Peyer's patch (tissue), 4 donors: Measurements from ENCODE around the gene ACAA2. TPM values are rescaled to one million over a fixed set of nuclear protein-coding genes. Genes with fewer than 3 reads are reported as not detected.
"Not testable (repeated sequence)": the region's sequence is repeated elsewhere in the genome, so short reads cannot be mapped to it uniquely, and the experiment has no call there.

Experiments used
- DNase-seq, 3 donors: peaks; one replicate each; pipeline ENCODE4 v3.0.0-alpha.2; 2017 to 2019
- H3K27ac ChIP-seq, 4 donors: fragments of 200-600 bp; sonication (generic); one replicate each; pipeline ENCODE4 v1.5.1; 2016 to 2019
- H3K27me3 ChIP-seq, 2 donors: fragments of 200-600 bp; sonication (generic); one replicate each; pipeline ENCODE4 v1.5.1; 2019
- H3K36me3 ChIP-seq, 3 donors: fragments of 200-600 bp; sonication (generic); one replicate each; pipeline ENCODE4 v1.5.1; 2016 to 2019
- H3K4me1 ChIP-seq, 4 donors: fragments of 200-600 bp; sonication (generic); one replicate each; pipeline ENCODE4 v1.5.1; 2016 to 2019
- H3K4me3 ChIP-seq, 4 donors: fragments of 200-600 bp; sonication (generic); 1 replicate in 3 of 4; 2 replicates in 1 of 4; pipeline ENCODE4 v1.5.1; 2016 to 2019; ENCODE audit warnings: mild to moderate bottlenecking in 1 of 4
- H3K9me3 ChIP-seq, 4 donors: fragments of 200-600 bp; sonication (generic); one replicate each; pipeline ENCODE4 v1.5.1; 2016 to 2019; ENCODE audit warnings: mild to moderate bottlenecking in 1 of 4
- POLR2A ChIP-seq, 2 donors: fragments of 450-650 bp; IDR thresholded peaks; one replicate each; pipeline ENCODE4 v1.5.1; 2017; ENCODE audit warnings: antibody characterized with exemption in 2 of 2, mild to moderate bottlenecking in 2 of 2, moderate library complexity in 2 of 2
- total RNA-seq, 4 donors: library from RNA; depleted of rRNA; stranded (reverse); fragments of >200 nt; gene quantifications; one replicate each; pipeline ENCODE4 v1.1.0, GENCODE V29; 2016
- TF ChIP-seq, protein P1 (sequence below), 6 experiments: fragments of 450-650 bp in 4 of 6; fragments of 200-600 bp in 2 of 6; sonication (generic) in 1 of 6; IDR thresholded peaks; one replicate each; pipeline ENCODE4 v1.5.1; 2017 to 2019; ENCODE audit warnings: antibody characterized with exemption in 6 of 6, mild to moderate bottlenecking in 3 of 6, moderate library complexity in 1 of 6

Gene ACAA2
- total RNA-seq, 4 donors from 2014 or later, result 97.4 to 257 (median 143) TPM

DNA sequence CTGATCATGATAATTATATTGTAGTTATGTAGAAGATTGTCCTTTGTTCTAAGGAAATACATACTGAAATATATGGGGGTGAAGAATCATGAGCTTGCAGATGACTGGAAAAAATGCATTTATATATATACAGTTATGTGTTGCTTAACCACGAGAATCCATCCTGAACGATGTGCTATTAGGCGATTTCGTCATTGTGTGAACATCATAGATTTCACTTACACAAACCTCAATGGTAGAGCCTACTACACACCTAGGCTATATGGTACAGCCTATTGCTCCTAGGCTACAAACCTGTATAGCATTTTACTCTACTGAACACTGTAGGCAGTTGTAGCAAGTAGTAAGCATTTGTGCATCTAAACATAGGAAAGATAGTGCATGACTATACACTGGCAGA is 2.6 kb upstream of the ACAA2 start:
- H3K27ac ChIP-seq, result no peak overlapping the region
- no peak overlapping the region for H3K4me3 ChIP-seq
- peaks cover 0 to 38% (median 11%) of the 10 kb centered on the region in 4 donors for H3K4me1 ChIP-seq
- no peak for DNase-seq
- H3K36me3 ChIP-seq, result no peaks in the 10 kb centered on the region
- H3K27me3 ChIP-seq, result no peaks in the 10 kb centered on the region
- TF ChIP-seq POLR2A (IDR thresholded peaks at IDR 0.05), result no peak
- TF ChIP-seq, protein P1, sequence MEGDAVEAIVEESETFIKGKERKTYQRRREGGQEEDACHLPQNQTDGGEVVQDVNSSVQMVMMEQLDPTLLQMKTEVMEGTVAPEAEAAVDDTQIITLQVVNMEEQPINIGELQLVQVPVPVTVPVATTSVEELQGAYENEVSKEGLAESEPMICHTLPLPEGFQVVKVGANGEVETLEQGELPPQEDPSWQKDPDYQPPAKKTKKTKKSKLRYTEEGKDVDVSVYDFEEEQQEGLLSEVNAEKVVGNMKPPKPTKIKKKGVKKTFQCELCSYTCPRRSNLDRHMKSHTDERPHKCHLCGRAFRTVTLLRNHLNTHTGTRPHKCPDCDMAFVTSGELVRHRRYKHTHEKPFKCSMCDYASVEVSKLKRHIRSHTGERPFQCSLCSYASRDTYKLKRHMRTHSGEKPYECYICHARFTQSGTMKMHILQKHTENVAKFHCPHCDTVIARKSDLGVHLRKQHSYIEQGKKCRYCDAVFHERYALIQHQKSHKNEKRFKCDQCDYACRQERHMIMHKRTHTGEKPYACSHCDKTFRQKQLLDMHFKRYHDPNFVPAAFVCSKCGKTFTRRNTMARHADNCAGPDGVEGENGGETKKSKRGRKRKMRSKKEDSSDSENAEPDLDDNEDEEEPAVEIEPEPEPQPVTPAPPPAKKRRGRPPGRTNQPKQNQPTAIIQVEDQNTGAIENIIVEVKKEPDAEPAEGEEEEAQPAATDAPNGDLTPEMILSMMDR (IDR thresholded peaks at IDR 0.05), result no peak
- no peaks in the 10 kb centered on the region for H3K9me3 ChIP-seq

DNA sequence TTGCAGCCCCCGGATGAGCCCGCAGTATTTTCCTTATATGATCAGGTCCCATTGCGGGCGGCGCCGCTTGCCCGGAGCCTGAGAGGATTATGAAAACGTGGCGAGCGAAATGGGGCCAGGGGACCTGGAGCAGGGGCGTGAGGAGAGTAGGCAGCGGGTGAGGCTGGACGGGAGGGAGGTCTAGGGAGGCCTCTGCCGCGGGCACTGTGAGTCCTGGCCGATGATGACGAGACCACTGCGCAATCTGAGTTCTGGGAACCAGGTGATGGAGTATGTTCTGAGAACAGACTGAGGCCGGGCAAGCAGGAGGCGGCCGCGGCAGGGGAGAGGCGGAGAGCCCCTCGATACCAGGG is 790 bp upstream of the ACAA2 start:
- Histone ChIP-seq H3K9me3 (no peaks in the 10 kb centered on the region), H3K27me3 (no peaks in the 10 kb centered on the region), H3K4me1 (peaks cover 0 to 24% (median 7%) of the 10 kb centered on the region in 4 donors), H3K4me3 (peak overlapping the region; percentile 66 to 96 (median 79)), H3K27ac (peak overlapping the region; percentile 94 to 100 (median 98)), H3K36me3 (no peaks in the 10 kb centered on the region)
- DNase-seq, result peak in 2 of 3 donors; percentile 50 to 80
- TF ChIP-seq, protein P1 (IDR thresholded peaks at IDR 0.05), result no peak
- TF ChIP-seq POLR2A (IDR thresholded peaks at IDR 0.05), result no peak

DNA sequence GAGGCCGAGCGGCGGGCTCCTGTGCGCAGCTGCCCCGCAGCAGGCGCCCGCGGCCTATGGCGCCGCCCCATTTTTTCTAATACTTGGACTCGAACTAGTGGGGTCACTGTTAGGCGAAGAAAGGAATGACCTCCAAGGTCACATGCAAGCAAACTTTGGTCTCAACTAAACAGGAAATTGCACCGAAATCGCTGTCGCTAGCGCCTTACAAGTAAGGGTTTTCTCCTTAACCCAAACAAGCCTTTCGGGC is 339 bp downstream of the ACAA2 start:
- no peaks in the 10 kb centered on the region for H3K27me3 ChIP-seq
- H3K4me3 ChIP-seq, result peak overlapping the region; percentile 66 to 96 (median 79)
- no peaks in the 10 kb centered on the region for H3K36me3 ChIP-seq
- H3K27ac ChIP-seq, result peak overlapping the region; percentile 94 to 100 (median 98)
- H3K4me1 ChIP-seq, result peaks cover 0 to 13% (median 7%) of the 10 kb centered on the region in 4 donors
- no peaks in the 10 kb centered on the region for H3K9me3 ChIP-seq
- DNase-seq, result peak; percentile 39 to 76 (median 72)
- TF ChIP-seq, protein P1 (IDR thresholded peaks at IDR 0.05), result no peak
- no peak for TF ChIP-seq POLR2A (IDR thresholded peaks at IDR 0.05)

- H3K36me3 ChIP-seq, result no peaks in the 10 kb centered on the region
- TF ChIP-seq, protein P1 (IDR thresholded peaks at IDR 0.05), result no peak
- TF ChIP-seq POLR2A (IDR thresholded peaks at IDR 0.05), result peak in 1 of 2 donors; percentile 28
- DNase-seq, result no peak
- H3K27me3 ChIP-seq, result no peaks in the 10 kb centered on the region
- peak overlapping the region; percentile 94 to 100 (median 98) for H3K27ac ChIP-seq
- peak overlapping the region; percentile 66 to 96 (median 79) for H3K4me3 ChIP-seq
- peaks cover 0 to 12% (median 6%) of the 10 kb centered on the region in 4 donors for H3K4me1 ChIP-seq
- H3K9me3 ChIP-seq, result no peaks in the 10 kb centered on the region
Observed at GRCh38 chr18:49812286-49813068, 856 bp downstream of the ACAA2 start.

- Histone ChIP-seq H3K27me3 (no peaks in the 10 kb centered on the region), H3K4me1 (peaks cover 0 to 12% (median 5%) of the 10 kb centered on the region in 4 donors), H3K9me3 (no peaks in the 10 kb centered on the region), H3K4me3 (peak overlapping the region in 2 of 4 donors; percentile 77 to 96), H3K36me3 (no peaks in the 10 kb centered on the region), H3K27ac (peak overlapping the region in 3 of 4 donors; percentile 97 to 100 (median 99))
- no peak for DNase-seq
- TF ChIP-seq, protein P1 (IDR thresholded peaks at IDR 0.05), result peak in 3 of 6 experiments; percentile 14 to 21 (median 16)
- TF ChIP-seq POLR2A (IDR thresholded peaks at IDR 0.05), result no peak
Observed at GRCh38 chr18:49811151-49811938, 2.0 kb downstream of the ACAA2 start.

DNA sequence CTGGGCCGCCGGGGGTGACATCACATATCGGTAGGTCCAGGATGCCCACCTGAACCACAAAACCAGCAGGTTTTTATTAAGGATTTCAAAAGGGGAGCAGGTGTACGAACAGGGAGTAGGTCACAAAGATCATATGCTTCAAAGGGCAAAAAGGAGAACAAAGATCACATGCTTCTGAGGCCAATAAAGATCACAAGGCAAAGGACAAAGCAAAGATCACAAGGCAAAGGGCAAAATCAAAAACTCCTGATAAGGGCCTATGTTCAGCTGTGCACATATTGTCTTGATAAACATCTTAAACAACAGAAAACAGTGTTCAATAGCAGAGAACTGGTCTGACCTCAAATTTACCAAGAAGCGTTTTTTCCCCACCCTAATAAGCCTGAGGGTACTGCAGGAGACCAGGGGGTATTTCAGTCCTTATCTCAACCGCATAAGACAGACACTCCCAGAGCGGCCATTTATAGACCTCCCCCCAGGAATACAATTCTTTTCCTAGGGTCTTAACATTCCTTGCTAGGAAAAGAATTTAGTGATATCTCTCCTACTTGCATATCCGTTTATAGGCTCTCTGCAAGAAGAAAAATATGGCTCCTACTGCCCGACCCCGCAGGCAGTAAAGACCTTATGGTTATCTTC is 4.7 kb downstream of the ACAA2 start:
- H3K4me3 ChIP-seq, H3K4me1 ChIP-seq, H3K9me3 ChIP-seq, DNase-seq, H3K27ac ChIP-seq, H3K36me3 ChIP-seq, H3K27me3 ChIP-seq: not testable (repeated sequence)
